Mesothelial cell of epicardium (in vitro differentiated cells): ENCODE data around the gene HEPACAM2. TPM values are rescaled to one million over a fixed set of nuclear protein-coding genes. Genes with fewer than 3 reads are reported as not detected.

Experiments used
- DNase-seq, 2 experiments: peaks; one replicate each; pipeline ENCODE4 v3.0.0; 2021; ENCODE audit warnings: low spot score in 2 of 2; ENCODE audit not compliant: unreplicated experiment in 2 of 2
- H3K27ac Mint-ChIP-seq: 2 replicates; pipeline ENCODE4 v1.8.0; 2021; ENCODE audit warnings: mixed read lengths
- H3K27me3 Mint-ChIP-seq: 2 replicates; pipeline ENCODE4 v1.8.0; 2021; ENCODE audit warnings: low read depth, mixed read lengths
- H3K36me3 Mint-ChIP-seq: 2 replicates; pipeline ENCODE4 v1.8.0; 2021; ENCODE audit warnings: mixed read lengths
- H3K4me1 Mint-ChIP-seq: 2 replicates; pipeline ENCODE4 v1.8.0; 2021; ENCODE audit warnings: mixed read lengths
- H3K4me3 Mint-ChIP-seq: 2 replicates; pipeline ENCODE4 v1.8.0; 2021; ENCODE audit warnings: mild to moderate bottlenecking, moderate library complexity, mixed read lengths
- H3K9me3 Mint-ChIP-seq: 2 replicates; pipeline ENCODE4 v1.8.0; 2021; ENCODE audit warnings: mixed read lengths
- CTCF ChIP-seq: fragments of 200-600 bp; sonication (generic); IDR thresholded peaks from one replicate; pipeline ENCODE4 v1.5.0; 2021; ENCODE audit warnings: antibody characterized with exemption; ENCODE audit not compliant: unreplicated experiment
- total RNA-seq: library from RNA; stranded (reverse); gene quantifications from 3 replicates; pipeline ENCODE4 v1.2.1, GENCODE V29; 2021

Gene HEPACAM2
- total RNA-seq, 1 donor from 2014 or later = not detected

GRCh38 chr7:93188870-93189634 is 37.2 kb downstream of the HEPACAM2 start:
- no peak for TF ChIP-seq CTCF
- Mint-ChIP-seq H3K4me3 (no peak overlapping the region), H3K27me3 (peaks cover 78% of the 10 kb centered on the region), H3K4me1 (no peaks in the 10 kb centered on the region), H3K9me3 (no peaks in the 10 kb centered on the region), H3K36me3 (no peaks in the 10 kb centered on the region), H3K27ac (no peak overlapping the region)
- DNase-seq = no peak

- no peak overlapping the region for H3K27ac Mint-ChIP-seq
- H3K27me3 Mint-ChIP-seq = peaks cover 76% of the 10 kb centered on the region
- no peak overlapping the region for H3K4me3 Mint-ChIP-seq
Measured at GRCh38 chr7:93185303-93186027, 40.8 kb downstream of the HEPACAM2 start.

GRCh38 chr7:93179173-93179572 is 47.1 kb downstream of the HEPACAM2 start:
- Mint-ChIP-seq H3K4me1 (no peaks in the 10 kb centered on the region), H3K27ac (no peak overlapping the region), H3K27me3 (peaks cover 61% of the 10 kb centered on the region)

More at GRCh38 chr7:93185303-93186027, 40.8 kb downstream of the HEPACAM2 start:
- H3K4me1 Mint-ChIP-seq = no peaks in the 10 kb centered on the region
- no peaks in the 10 kb centered on the region for H3K36me3 Mint-ChIP-seq
- no peaks in the 10 kb centered on the region for H3K9me3 Mint-ChIP-seq
- no peak for DNase-seq
- TF ChIP-seq CTCF = no peak

GRCh38 chr7:93178213-93178612 is 48.1 kb downstream of the HEPACAM2 start:
- H3K36me3 Mint-ChIP-seq = no peaks in the 10 kb centered on the region
- peaks cover 7% of the 10 kb centered on the region for H3K9me3 Mint-ChIP-seq
- H3K4me1 Mint-ChIP-seq = no peaks in the 10 kb centered on the region
- H3K27me3 Mint-ChIP-seq = peaks cover 53% of the 10 kb centered on the region
- no peak overlapping the region for H3K27ac Mint-ChIP-seq
- no peak for DNase-seq
- no peak for TF ChIP-seq CTCF
- H3K4me3 Mint-ChIP-seq = no peak overlapping the region

More at GRCh38 chr7:93179173-93179572, 47.1 kb downstream of the HEPACAM2 start:
- Mint-ChIP-seq H3K36me3 (no peaks in the 10 kb centered on the region), H3K4me3 (no peak overlapping the region), H3K9me3 (no peaks in the 10 kb centered on the region)
- DNase-seq = no peak
- no peak for TF ChIP-seq CTCF

GRCh38 chr7:93176992-93177580 is 49.2 kb downstream of the HEPACAM2 start:
- Mint-ChIP-seq H3K4me3 (no peak overlapping the region), H3K27ac (no peak overlapping the region), H3K4me1 (no peaks in the 10 kb centered on the region), H3K36me3 (no peaks in the 10 kb centered on the region), H3K9me3 (peaks cover 13% of the 10 kb centered on the region), H3K27me3 (peaks cover 44% of the 10 kb centered on the region)
- no peak for TF ChIP-seq CTCF
- no peak for DNase-seq
